ENCODE results near the gene WIPF3. TPM values are rescaled to one million over a fixed set of nuclear protein-coding genes. Genes with fewer than 3 reads are reported as not detected.

Gene WIPF3
- total RNA-seq, 1 experiment from 2014 or later = 11.6 TPM

GRCh38 chr7:29847496-29847895 is 41.2 kb downstream of the WIPF3 start:
- H3K23me2 ChIP-seq (ENCODE audit: insufficient read length, low read depth, low read length, poor library complexity, severe bottlenecking) = no peaks in the 10 kb centered on the region
- no peaks in the 10 kb centered on the region for H3K79me2 ChIP-seq (ENCODE audit: insufficient read depth, low read length)
- no peak overlapping the region for H2BK15ac ChIP-seq (ENCODE audit: low read depth, low read length)
- H3K4ac ChIP-seq (ENCODE audit: low read depth, low read length) = no peak overlapping the region
- no peak overlapping the region for H4K5ac ChIP-seq (ENCODE audit: insufficient read length, low read depth, low read length)
- no peak overlapping the region for H2BK120ac ChIP-seq (ENCODE audit: low read depth, low read length, poor library complexity, severe bottlenecking)
- no peak for TF ChIP-seq CTCF (conservative IDR thresholded peaks at IDR 0.05)
- no peaks in the 10 kb centered on the region for H3K36me3 Mint-ChIP-seq (ENCODE audit: insufficient read depth in 1 of 3, low read depth in 3 of 3)
- H4K91ac ChIP-seq (ENCODE audit: insufficient read length, low read depth, low read length) = no peak overlapping the region
- H3K27ac ChIP-seq (ENCODE audit: insufficient read length, low read depth, low read length) = no peak overlapping the region
- no peak overlapping the region for H3K56ac ChIP-seq (ENCODE audit: insufficient read length, low read depth, low read length)
- no peak overlapping the region for H3K4me3 Mint-ChIP-seq
- no peak overlapping the region for H3K4me2 ChIP-seq (ENCODE audit: insufficient read depth, insufficient read length, low read length)
- no peaks in the 10 kb centered on the region for H3K79me1 ChIP-seq (ENCODE audit: insufficient read depth, low read depth, low read length, poor library complexity, severe bottlenecking)
- H3K23ac ChIP-seq (ENCODE audit: insufficient read length, low read depth, low read length) = no peak overlapping the region
- no peak overlapping the region for H2BK20ac ChIP-seq (ENCODE audit: low read depth, low read length, poor library complexity, severe bottlenecking)
- H2BK12ac ChIP-seq (ENCODE audit: insufficient read length, low read depth, low read length) = no peak overlapping the region
- H4K8ac ChIP-seq (replicated peaks; ENCODE audit: insufficient read length, low read depth, low read length) = no peak overlapping the region
- no peak overlapping the region for H2AFZ ChIP-seq (ENCODE audit: low read length)
- peak overlapping the region in 1 of 3 experiments; percentile 29; a peak in 1 of 7 replicates for H3K27ac Mint-ChIP-seq
- H2BK5ac ChIP-seq (ENCODE audit: insufficient read length, low read length) = no peak overlapping the region
- no peak overlapping the region for H3K14ac ChIP-seq (ENCODE audit: insufficient read depth, low read length)
- no peak overlapping the region for H2AK5ac ChIP-seq (ENCODE audit: insufficient read length, low read length)
- peaks cover 19 to 21% of the 10 kb centered on the region in 2 experiments for H3K4me1 Mint-ChIP-seq
- no peak overlapping the region for H3K9ac ChIP-seq (ENCODE audit: extremely low read depth, insufficient read length, low read length)
- H3K9me3 Mint-ChIP-seq = no peaks in the 10 kb centered on the region
- 0 out of 2 replicates have a peak, but pooled peaks cover 3% of the 10 kb centered on the region for H3K27me3 Mint-ChIP-seq (ENCODE audit: low read depth)
- no peaks in the 10 kb centered on the region for H3K4me1 ChIP-seq (ENCODE audit: insufficient read depth, low read length)
- H4K20me1 ChIP-seq (ENCODE audit: control insufficient read depth, insufficient read depth, insufficient read length) = no peaks in the 10 kb centered on the region
- H3K27me3 ChIP-seq (ENCODE audit: insufficient read depth, low read length) = no peaks in the 10 kb centered on the region
- no CpG with 5 or more reads among the region's 6 CpGs for WGBS (ENCODE audit: extremely low coverage, insufficient read length, low lambda C conversion rate)
- no peak for DNase-seq
- H3K9me3 ChIP-seq (ENCODE audit: control insufficient read depth, low read depth, low read length) = no peaks in the 10 kb centered on the region
- H3K18ac ChIP-seq (ENCODE audit: insufficient read length, low read depth, low read length) = no peak overlapping the region
- H3T11ph ChIP-seq (ENCODE audit: low read length) = no peak overlapping the region

Measured in H9 (cell line).